A549 (cell line): Measurements from ENCODE around the gene CIB4. TPM values are rescaled to one million over a fixed set of nuclear protein-coding genes. Genes with fewer than 3 reads are reported as not detected.

Source experiments
- ATAC-seq, 2 experiments: fragments of 200-7000 bp in 1 of 2; fragments of >200 bp in 1 of 2; cut with Nextera tagmentation in 1 of 2; cut with Tn5 transposase in 1 of 2; 3 replicates each; pipeline versions ENCODE4 v1.8.0 to v1.9.1; 2018 to 2020; ENCODE audit warnings: mild to moderate bottlenecking in 1 of 2, moderate library complexity in 1 of 2
- CTCF ChIA-PET: fragments of 300-600 bp; sonication (Branson Sonifier 250); formaldehyde crosslinking; extraction: SDS; loops from one replicate; lab custom pipeline; 2021; ENCODE audit warnings: antibody characterized with exemption, inconsistent platforms; lab: Yijun Ruan, JAX
- POLR2A ChIA-PET: fragments of 350-600 bp; formaldehyde crosslinking; extraction: SDS; loops from one replicate; lab custom pipeline; 2021; ENCODE audit warnings: antibody characterized with exemption, inconsistent platforms; lab: Yijun Ruan, JAX
- DNase-seq, 2 experiments: peaks; one replicate each; pipeline versions ENCODE4 v3.0.0 to v3.0.0-alpha.2; 2011 to 2016; ENCODE audit warnings: low read depth in 1 of 2, low spot score in 1 of 2
- FAIRE-seq: peaks from 2 replicates; lab custom pipeline; 2011; peaks lifted over from hg19 to GRCh38; lab: Jason Lieb, UNC
- H3K27ac ChIP-seq, 2 experiments: fragments of >200 bp; sonication (Bioruptor Twin); formaldehyde crosslinking; 3 replicates each; pipeline ENCODE4 v1.5.1; 2016 to 2017
- H3K4me1 ChIP-seq: fragments of >200 bp; sonication (Bioruptor Twin); formaldehyde crosslinking; 3 replicates; pipeline ENCODE4 v1.6.1; 2016
- H3K4me2 ChIP-seq: fragments of >200 bp; sonication (Bioruptor Twin); formaldehyde crosslinking; 3 replicates; pipeline ENCODE4 v1.6.1; 2016
- H3K4me3 ChIP-seq: fragments of >200 bp; sonication (Bioruptor Twin); formaldehyde crosslinking; 3 replicates; pipeline ENCODE4 v1.5.1; 2016
- H3K9me3 ChIP-seq: fragments of >200 bp; sonication (Bioruptor Twin); formaldehyde crosslinking; 3 replicates; pipeline ENCODE4 v1.6.1; 2016
- BHLHE40 ChIP-seq: IDR thresholded peaks from 2 replicates; pipeline ENCODE4 v1.6.1; 2012; ENCODE audit warnings: low read depth, low read length, inconsistent platforms
- CBX2 ChIP-seq: fragments of 200-600 bp; sonication (generic); IDR thresholded peaks from 2 replicates; pipeline ENCODE4 v1.6.1; 2016; ENCODE audit warnings: low read depth, mild to moderate bottlenecking, borderline replicate concordance
- CBX8 ChIP-seq: fragments of 200-600 bp; sonication (generic); IDR thresholded peaks from 2 replicates; pipeline ENCODE4 v1.6.1; 2016
- CHD2 ChIP-seq: fragments of 150-350 bp; IDR thresholded peaks from 2 replicates; pipeline ENCODE4 v1.6.1; 2014; ENCODE audit warnings: low read length; ENCODE audit not compliant: partially characterized antibody
- CHD4 ChIP-seq: fragments of 200-600 bp; sonication (generic); IDR thresholded peaks from 2 replicates; pipeline ENCODE4 v1.6.1; 2016; ENCODE audit warnings: antibody characterized with exemption, mild to moderate bottlenecking, borderline replicate concordance
- EHF ChIP-seq: fragments of 250-450 bp; sonication (Bioruptor Pico); IDR thresholded peaks from 2 replicates; pipeline ENCODE4 v1.5.0; 2020; ENCODE audit warnings: mild to moderate bottlenecking
- ESRRA ChIP-seq: fragments of 150-350 bp; IDR thresholded peaks from 2 replicates; pipeline ENCODE4 v1.6.1; 2014; ENCODE audit warnings: mild to moderate bottlenecking, low read length, borderline replicate concordance
- FOSB ChIP-seq: fragments of 250-450 bp; sonication (Bioruptor Pico); IDR thresholded peaks from 2 replicates; pipeline ENCODE4 v1.5.0; 2020; ENCODE audit warnings: mild to moderate bottlenecking, moderate library complexity
- FOSL2 ChIP-seq, 2 experiments: fragments of 450-650 bp in 1 of 2; fragments of >200 bp in 1 of 2; sonication (Bioruptor Twin) in 1 of 2; formaldehyde crosslinking; IDR thresholded peaks; 2 replicates each; pipeline versions ENCODE4 v1.5.0 to v1.6.1; 2016 to 2020; ENCODE audit warnings: mild to moderate bottlenecking in 1 of 2, moderate library complexity in 1 of 2
- GATA3 ChIP-seq: IDR thresholded peaks from 2 replicates; pipeline ENCODE4 v1.6.1; 2012; ENCODE audit warnings: borderline replicate concordance
- HES2 ChIP-seq: fragments of >200 bp; sonication (Bioruptor Twin); formaldehyde crosslinking; IDR thresholded peaks from 2 replicates; pipeline ENCODE4 v1.6.1; 2016
- HOXB13 ChIP-seq: fragments of 250-450 bp; sonication (Bioruptor Pico); IDR thresholded peaks from 2 replicates; pipeline ENCODE4 v1.5.0; 2020; ENCODE audit warnings: low read depth, mild to moderate bottlenecking, moderate library complexity
- JUN ChIP-seq, 2 experiments: fragments of >200 bp; sonication (Bioruptor Twin); formaldehyde crosslinking; IDR thresholded peaks; 2 replicates in 1 of 2; 3 replicates in 1 of 2; pipeline ENCODE4 v1.6.1; 2016 to 2017
- MYC ChIP-seq: IDR thresholded peaks from 2 replicates; pipeline ENCODE4 v1.6.1; 2012; ENCODE audit warnings: mild to moderate bottlenecking, inconsistent platforms, low read length, improper control_type of control experiment, borderline replicate concordance
- NR3C1 ChIP-seq: fragments of >200 bp; sonication (Bioruptor Twin); formaldehyde crosslinking; IDR thresholded peaks from 3 replicates; pipeline ENCODE4 v1.6.1; 2017
- PBX3 ChIP-seq: IDR thresholded peaks from 2 replicates; pipeline ENCODE4 v1.6.1; 2012
- POLR2A ChIP-seq: IDR thresholded peaks from 2 replicates; pipeline ENCODE4 v1.6.1; 2012; ENCODE audit warnings: mild to moderate bottlenecking, low read length
- RARB ChIP-seq: fragments of 250-450 bp; sonication (Bioruptor Pico); IDR thresholded peaks from 2 replicates; pipeline ENCODE4 v1.8.0; 2021; ENCODE audit warnings: mild to moderate bottlenecking, moderate library complexity
- RNF2 ChIP-seq: fragments of 200-600 bp; sonication (generic); IDR thresholded peaks from 2 replicates; pipeline ENCODE4 v1.6.1; 2016; ENCODE audit warnings: low read depth, mild to moderate bottlenecking, antibody characterized with exemption, moderate library complexity, borderline replicate concordance
- TFCP2L1 ChIP-seq: fragments of 250-450 bp; sonication (Bioruptor Pico); IDR thresholded peaks from 2 replicates; pipeline ENCODE4 v1.5.0; 2021; ENCODE audit warnings: mild to moderate bottlenecking
- USF2 ChIP-seq: fragments of 450-650 bp; IDR thresholded peaks from 2 replicates; pipeline ENCODE4 v1.6.1; 2014; ENCODE audit warnings: antibody characterized with exemption
- ZC3H11A ChIP-seq: fragments of 450-650 bp; IDR thresholded peaks from 2 replicates; pipeline ENCODE4 v1.6.1; 2014; ENCODE audit warnings: antibody characterized with exemption, mild to moderate bottlenecking
- ZFP36 ChIP-seq: fragments of 450-650 bp; IDR thresholded peaks from 2 replicates; pipeline ENCODE4 v1.6.1; 2014; ENCODE audit warnings: borderline replicate concordance; ENCODE audit not compliant: partially characterized antibody
- ZNF302 ChIP-seq: fragments of 250-450 bp; sonication (Bioruptor Pico); IDR thresholded peaks from 2 replicates; pipeline ENCODE4 v1.9.0; 2021; ENCODE audit warnings: inconsistent platforms, mild to moderate bottlenecking, moderate library complexity
- WGBS: methylation state at CpG from one replicate; pipeline ENCODE4 v1.1.6; 2017; ENCODE audit errors: missing lambda C conversion rate; 5-methylcytosine and 5-hydroxymethylcytosine counted together
- polyA plus RNA-seq, 4 experiments: library from polyadenylated mRNA; depleted of rRNA in 3 of 4; stranded (reverse); fragments of >200 nt; fragmentation: RNase III in 1 of 4; extraction: RNeasy Plus Mini Kit Qiagen cat#74134 plus additional on column Dnase treatment in 1 of 4; gene quantifications; 2 replicates in 3 of 4; 3 replicates in 1 of 4; pipeline ENCODE4 v1.2.3, GENCODE V29; 2011 to 2017
- TF ChIP-seq, protein P1 (sequence below): fragments of 250-450 bp; sonication (Bioruptor Pico); IDR thresholded peaks from 2 replicates; pipeline ENCODE4 v1.5.0; 2020; ENCODE audit warnings: low read depth, mild to moderate bottlenecking, moderate library complexity
- TF ChIP-seq, protein P2 (sequence below): IDR thresholded peaks from 2 replicates; pipeline ENCODE4 v1.6.1; 2012; ENCODE audit warnings: low read depth, borderline replicate concordance
- TF ChIP-seq, protein P3 (sequence below): fragments of >200 bp; sonication (Bioruptor Twin); formaldehyde crosslinking; IDR thresholded peaks from 3 replicates; pipeline ENCODE4 v1.5.1; 2016
- TF ChIP-seq, protein P4 (sequence below): fragments of >200 bp; sonication (Bioruptor Twin); formaldehyde crosslinking; IDR thresholded peaks from 3 replicates; pipeline ENCODE4 v1.6.1; 2016

Gene CIB4
- polyA plus RNA-seq, 2 of the 4 experiments (the other 2 are of a cell fraction) = 0.30 to 1.0 TPM

DNA sequence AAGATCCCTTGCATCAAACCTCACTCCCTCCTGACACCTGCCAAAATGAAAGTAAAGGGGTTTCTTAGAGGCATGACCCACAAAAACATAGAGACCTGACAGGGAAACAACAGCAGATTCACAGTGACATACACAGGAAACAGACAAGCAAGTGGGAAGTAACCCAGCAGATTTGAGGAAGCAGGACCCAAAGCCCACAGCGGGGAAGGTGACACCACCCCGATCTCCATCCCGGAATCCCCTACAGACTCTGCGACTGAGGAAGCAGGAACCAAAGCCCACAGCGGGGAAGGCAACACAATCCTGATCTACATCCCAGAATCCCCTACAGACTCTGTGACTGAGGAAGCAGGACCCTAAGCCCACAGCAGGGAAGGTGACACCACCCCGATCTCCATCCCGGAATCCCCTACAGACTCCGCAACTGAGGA is 21.6 kb downstream of the CIB4 start:
- ChIA-PET POLR2A (no interaction called here), CTCF (interaction anchor here (18.4 kb wide), 1 partner anchor 119 kb away, joined by 736 read pairs; no protein-coding TSS in a partner anchor)
- no peak for FAIRE-seq
- ATAC-seq = no peak
- no peak overlapping the region for H3K4me3 ChIP-seq
- 87% methylated on average over 8 of the region's 8 CpGs for WGBS
- TF ChIP-seq, protein P1, sequence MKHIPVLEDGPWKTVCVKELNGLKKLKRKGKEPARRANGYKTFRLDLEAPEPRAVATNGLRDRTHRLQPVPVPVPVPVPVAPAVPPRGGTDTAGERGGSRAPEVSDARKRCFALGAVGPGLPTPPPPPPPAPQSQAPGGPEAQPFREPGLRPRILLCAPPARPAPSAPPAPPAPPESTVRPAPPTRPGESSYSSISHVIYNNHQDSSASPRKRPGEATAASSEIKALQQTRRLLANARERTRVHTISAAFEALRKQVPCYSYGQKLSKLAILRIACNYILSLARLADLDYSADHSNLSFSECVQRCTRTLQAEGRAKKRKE (CRISPR knock-in tag) = no peak
- no peak for TF ChIP-seq FOSB (CRISPR knock-in tag)
- no peak for TF ChIP-seq GATA3
- TF ChIP-seq ZNF302 (CRISPR knock-in tag) = no peak
- no peak for TF ChIP-seq ESRRA
- no peak for TF ChIP-seq FOSL2 (IDR thresholded peaks at IDR 0.05)
- TF ChIP-seq FOSL2 (CRISPR knock-in tag; IDR thresholded peaks at IDR 0.05) = no peak
- no peak for TF ChIP-seq ZC3H11A
- no peak for TF ChIP-seq USF2
- no peak for TF ChIP-seq JUN (IDR thresholded peaks at IDR 0.05)
- no peak for TF ChIP-seq CBX8
- no peak for TF ChIP-seq CBX2
- no peak for TF ChIP-seq ZFP36
- no peak for TF ChIP-seq HOXB13 (CRISPR knock-in tag)
- H3K4me2 ChIP-seq = no peak overlapping the region
- peaks cover 16% of the 10 kb centered on the region for H3K4me1 ChIP-seq
- no peaks in the 10 kb centered on the region for H3K9me3 ChIP-seq
- 0 out of 6 replicates have a peak overlapping the region, but pooled peaks of 1 of the 2 experiments have one; percentile 11 for H3K27ac ChIP-seq
- DNase-seq = no peak

- POLR2A ChIA-PET = no interaction called here
- DNase-seq = no peak
- CTCF ChIA-PET = interaction anchor here (6.7 to 18.4 kb wide), 2 partner anchors 14 to 120 kb away, joined by 83 to 736 read pairs; no protein-coding TSS in a partner anchor
These were observed 22.1 kb downstream of the CIB4 start for GRCh38 chr2:26619096-26619495.

More at GRCh38 chr2:26619096-26619495, 22.1 kb downstream of the CIB4 start:
- FAIRE-seq = no peak
- H3K4me1 ChIP-seq = peaks cover 16% of the 10 kb centered on the region
- TF ChIP-seq ZNF302 (CRISPR knock-in tag) (no peak), CHD4 (no peak), FOSB (CRISPR knock-in tag) (no peak), RARB (CRISPR knock-in tag) (no peak), HES2 (no peak), TFCP2L1 (CRISPR knock-in tag) (no peak), EHF (no peak), RNF2 (no peak), MYC (no peak), BHLHE40 (no peak), PBX3 (no peak), NR3C1 (no peak), CHD2 (no peak), POLR2A (no peak), ZC3H11A (no peak)
- TF ChIP-seq, protein P2, sequence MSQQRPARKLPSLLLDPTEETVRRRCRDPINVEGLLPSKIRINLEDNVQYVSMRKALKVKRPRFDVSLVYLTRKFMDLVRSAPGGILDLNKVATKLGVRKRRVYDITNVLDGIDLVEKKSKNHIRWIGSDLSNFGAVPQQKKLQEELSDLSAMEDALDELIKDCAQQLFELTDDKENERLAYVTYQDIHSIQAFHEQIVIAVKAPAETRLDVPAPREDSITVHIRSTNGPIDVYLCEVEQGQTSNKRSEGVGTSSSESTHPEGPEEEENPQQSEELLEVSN = no peak
- TF ChIP-seq, protein P3, sequence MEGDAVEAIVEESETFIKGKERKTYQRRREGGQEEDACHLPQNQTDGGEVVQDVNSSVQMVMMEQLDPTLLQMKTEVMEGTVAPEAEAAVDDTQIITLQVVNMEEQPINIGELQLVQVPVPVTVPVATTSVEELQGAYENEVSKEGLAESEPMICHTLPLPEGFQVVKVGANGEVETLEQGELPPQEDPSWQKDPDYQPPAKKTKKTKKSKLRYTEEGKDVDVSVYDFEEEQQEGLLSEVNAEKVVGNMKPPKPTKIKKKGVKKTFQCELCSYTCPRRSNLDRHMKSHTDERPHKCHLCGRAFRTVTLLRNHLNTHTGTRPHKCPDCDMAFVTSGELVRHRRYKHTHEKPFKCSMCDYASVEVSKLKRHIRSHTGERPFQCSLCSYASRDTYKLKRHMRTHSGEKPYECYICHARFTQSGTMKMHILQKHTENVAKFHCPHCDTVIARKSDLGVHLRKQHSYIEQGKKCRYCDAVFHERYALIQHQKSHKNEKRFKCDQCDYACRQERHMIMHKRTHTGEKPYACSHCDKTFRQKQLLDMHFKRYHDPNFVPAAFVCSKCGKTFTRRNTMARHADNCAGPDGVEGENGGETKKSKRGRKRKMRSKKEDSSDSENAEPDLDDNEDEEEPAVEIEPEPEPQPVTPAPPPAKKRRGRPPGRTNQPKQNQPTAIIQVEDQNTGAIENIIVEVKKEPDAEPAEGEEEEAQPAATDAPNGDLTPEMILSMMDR = no peak
- TF ChIP-seq, protein P4, sequence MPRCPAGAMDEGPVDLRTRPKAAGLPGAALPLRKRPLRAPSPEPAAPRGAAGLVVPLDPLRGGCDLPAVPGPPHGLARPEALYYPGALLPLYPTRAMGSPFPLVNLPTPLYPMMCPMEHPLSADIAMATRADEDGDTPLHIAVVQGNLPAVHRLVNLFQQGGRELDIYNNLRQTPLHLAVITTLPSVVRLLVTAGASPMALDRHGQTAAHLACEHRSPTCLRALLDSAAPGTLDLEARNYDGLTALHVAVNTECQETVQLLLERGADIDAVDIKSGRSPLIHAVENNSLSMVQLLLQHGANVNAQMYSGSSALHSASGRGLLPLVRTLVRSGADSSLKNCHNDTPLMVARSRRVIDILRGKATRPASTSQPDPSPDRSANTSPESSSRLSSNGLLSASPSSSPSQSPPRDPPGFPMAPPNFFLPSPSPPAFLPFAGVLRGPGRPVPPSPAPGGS = no peak
- TF ChIP-seq, all 56 proteins: peak for 0
- 70% methylated on average over 11 of the region's 11 CpGs for WGBS
- Histone ChIP-seq H3K4me3 (no peak overlapping the region), H3K9me3 (no peaks in the 10 kb centered on the region), H3K4me2 (no peak overlapping the region), H3K27ac (peak overlapping the region in 1 of 2 experiments; percentile 47; a peak in 3 of 6 replicates)
- ATAC-seq = no peak
